ENCODE data around the gene LCE2D. TPM values are rescaled to one million over a fixed set of nuclear protein-coding genes. Genes with fewer than 3 reads are reported as not detected.
"Not testable (repeated sequence)": the region's sequence is repeated elsewhere in the genome, so short reads cannot be mapped to it uniquely, and the experiment has no call there.

The LCE2D gene
- total RNA-seq, 1 donor from 2014 or later, result not detected

GRCh38 chr1:152654110-152654509, 9.1 kb upstream of the LCE2D start:
- no peaks in the 10 kb centered on the region for H3K36me3 ChIP-seq
- DNase-seq, result no peak
- no peaks in the 10 kb centered on the region for H3K4me1 ChIP-seq
- intact Hi-C loops (cut with micrococcal nuclease), result no loop called here
- peak; percentile 56 for TF ChIP-seq CTCF (IDR thresholded peaks at IDR 0.05; ENCODE audit: borderline replicate concordance)
- no peak overlapping the region for H3K27ac ChIP-seq (replicated peaks)
- no peak overlapping the region for H3K4me3 ChIP-seq
- H3K27me3 ChIP-seq (ENCODE audit: low read depth), result peaks cover 1% of the 10 kb centered on the region
- no peaks in the 10 kb centered on the region for H3K9me3 ChIP-seq (replicated peaks)

- Histone ChIP-seq H3K9me3 (replicated peaks) (no peaks in the 10 kb centered on the region), H3K27ac (replicated peaks) (no peak overlapping the region), H3K27me3 (ENCODE audit: low read depth) (peaks cover 5% of the 10 kb centered on the region), H3K36me3 (no peaks in the 10 kb centered on the region), H3K4me1 (no peaks in the 10 kb centered on the region), H3K4me3 (no peak overlapping the region)
- intact Hi-C loops (cut with micrococcal nuclease), result no loop called here
- no peak for DNase-seq
- no peak for TF ChIP-seq CTCF (IDR thresholded peaks at IDR 0.05; ENCODE audit: borderline replicate concordance)
These were observed 6.7 kb upstream of the LCE2D start for GRCh38 chr1:152656459-152656858.

GRCh38 chr1:152657677-152658076, 5.5 kb upstream of the LCE2D start:
- Histone ChIP-seq H3K36me3 (no peaks in the 10 kb centered on the region), H3K27ac (replicated peaks) (no peak overlapping the region), H3K27me3 (ENCODE audit: low read depth) (peaks cover 10% of the 10 kb centered on the region), H3K4me1 (no peaks in the 10 kb centered on the region), H3K9me3 (replicated peaks) (no peaks in the 10 kb centered on the region), H3K4me3 (no peak overlapping the region)
- DNase-seq, result no peak
- intact Hi-C loops (cut with micrococcal nuclease), result no loop called here
- no peak for TF ChIP-seq CTCF (IDR thresholded peaks at IDR 0.05; ENCODE audit: borderline replicate concordance)

GRCh38 chr1:152658649-152659048, 4.5 kb upstream of the LCE2D start:
- H3K27ac ChIP-seq (replicated peaks), result no peak overlapping the region
- DNase-seq, result no peak
- intact Hi-C loops (cut with micrococcal nuclease), result no loop called here

GRCh38 chr1:152666171-152666570, 3.0 kb downstream of the LCE2D start:
- H3K9me3 ChIP-seq (replicated peaks), result not testable (repeated sequence)

More at GRCh38 chr1:152658649-152659048, 4.5 kb upstream of the LCE2D start:
- Histone ChIP-seq H3K4me1 (no peaks in the 10 kb centered on the region), H3K36me3 (no peaks in the 10 kb centered on the region), H3K9me3 (replicated peaks) (no peaks in the 10 kb centered on the region), H3K27me3 (ENCODE audit: low read depth) (peaks cover 19% of the 10 kb centered on the region), H3K4me3 (no peak overlapping the region)
- no peak for TF ChIP-seq CTCF (IDR thresholded peaks at IDR 0.05; ENCODE audit: borderline replicate concordance)

GRCh38 chr1:152667648-152668047, 4.5 kb downstream of the LCE2D start:
- TF ChIP-seq CTCF (IDR thresholded peaks at IDR 0.05; ENCODE audit: borderline replicate concordance), result no peak
- no peaks in the 10 kb centered on the region for H3K4me1 ChIP-seq
- DNase-seq, result no peak
- no peak overlapping the region for H3K4me3 ChIP-seq
- H3K36me3 ChIP-seq, result no peaks in the 10 kb centered on the region
- H3K27me3 ChIP-seq (ENCODE audit: low read depth), result peaks cover 11% of the 10 kb centered on the region
- intact Hi-C loops (cut with micrococcal nuclease), result no loop called here
- no peaks in the 10 kb centered on the region for H3K9me3 ChIP-seq (replicated peaks)
- H3K27ac ChIP-seq (replicated peaks), result no peak overlapping the region

More at GRCh38 chr1:152666171-152666570, 3.0 kb downstream of the LCE2D start:
- H3K4me1 ChIP-seq; H3K36me3 ChIP-seq; DNase-seq; H3K4me3 ChIP-seq; intact Hi-C loops (cut with micrococcal nuclease); H3K27ac ChIP-seq (replicated peaks): not testable (repeated sequence)
- H3K27me3 ChIP-seq (ENCODE audit: low read depth), result peaks cover 15% of the 10 kb centered on the region

Measured in left ventricle myocardium inferior (tissue), 1 donor.